Thymus (tissue), 14 donors: Measurements from ENCODE around the gene ZNF284. TPM values are rescaled to one million over a fixed set of nuclear protein-coding genes. Genes with fewer than 3 reads are reported as not detected.

Experiments
- DNase-seq, 9 donors: peaks; one replicate each; pipeline ENCODE4 v3.0.0-alpha.2; 2013; ENCODE audit warnings: low spot score in 9 of 9, low read depth in 6 of 9, missing footprints in 1 of 9
- H3K27ac ChIP-seq, 2 donors: one replicate each; pipeline ENCODE4 v1.5.1; 2013; ENCODE audit warnings: control low read depth in 1 of 2, low read depth in 1 of 2, low read length in 1 of 2, mild to moderate bottlenecking in 1 of 2, moderate library complexity in 1 of 2
- H3K27me3 ChIP-seq, 2 donors: one replicate each; pipeline ENCODE4 v1.5.1; 2013; ENCODE audit warnings: low read length in 1 of 2; ENCODE audit not compliant: control insufficient read depth in 2 of 2, insufficient read depth in 1 of 2
- H3K36me3 ChIP-seq, 2 donors: one replicate each; pipeline ENCODE4 v1.5.1; 2013; ENCODE audit warnings: low read length in 1 of 2, mild to moderate bottlenecking in 1 of 2, moderate library complexity in 1 of 2; ENCODE audit not compliant: control insufficient read depth in 2 of 2, insufficient read depth in 2 of 2
- H3K4me1 ChIP-seq, 2 donors: one replicate each; pipeline ENCODE4 v1.5.1; 2013; ENCODE audit warnings: low read length in 2 of 2; ENCODE audit not compliant: control insufficient read depth in 2 of 2, insufficient read depth in 2 of 2
- H3K4me3 ChIP-seq, 2 donors: one replicate each; pipeline ENCODE4 v1.5.1; 2013; ENCODE audit warnings: low read length in 2 of 2, control low read depth in 1 of 2, mild to moderate bottlenecking in 1 of 2
- H3K9me3 ChIP-seq, 2 donors: one replicate each; pipeline ENCODE4 v1.5.1; 2013; ENCODE audit warnings: low read length in 1 of 2, mild to moderate bottlenecking in 1 of 2; ENCODE audit not compliant: control insufficient read depth in 2 of 2, insufficient read depth in 1 of 2
- WGBS: extraction: QIAGEN DNeasy Blood & Tissue Kit; methylation state at CpG from one replicate; pipeline ENCODE4 v1.1.7; 2013; 5-methylcytosine and 5-hydroxymethylcytosine counted together
- long read RNA-seq, 10 donors: transcript quantifications; one replicate each; lab custom pipeline, GENCODE V29; 2026
- polyA plus RNA-seq: library from polyadenylated mRNA; stranded (reverse); fragments of 200-250 nt; gene quantifications from one replicate; pipeline ENCODE4 v1.2.3, GENCODE V29; 2013
- total RNA-seq: library from RNA; stranded (reverse); fragments of 120-200 nt; gene quantifications from one replicate; pipeline ENCODE4 v1.2.4, GENCODE V29; 2013
- donor health status: healthy.

The ZNF284 gene
- 2.4 TPM for total RNA-seq
- 1.9 TPM for polyA plus RNA-seq
- long read RNA-seq, donor 1, full-length matches to known transcripts, result 1 of 1 reads
- long read RNA-seq, donor 1, partial matches to known transcripts, result 0 of 1 reads
- long read RNA-seq, donor 1, other reads (novel, unspliced or antisense), result 0 of 1 reads
- long read RNA-seq, donor 2, full-length matches to known transcripts, result 1 of 1 reads
- long read RNA-seq, donor 2, partial matches to known transcripts, result 0 of 1 reads
- long read RNA-seq, donor 2, other reads (novel, unspliced or antisense), result 0 of 1 reads
- long read RNA-seq, donor 3, result 0 reads
- long read RNA-seq, donor 4, result 0 reads
- long read RNA-seq, donor 5, result 0 reads
- long read RNA-seq, donor 6, result 0 reads
- long read RNA-seq, donor 7, full-length matches to known transcripts, result 1 of 1 reads
- long read RNA-seq, donor 7, partial matches to known transcripts, result 0 of 1 reads
- long read RNA-seq, donor 7, other reads (novel, unspliced or antisense), result 0 of 1 reads
- long read RNA-seq, donor 8, result 0 reads
- long read RNA-seq, donor 9, full-length matches to known transcripts, result 1 of 1 reads
- long read RNA-seq, donor 9, partial matches to known transcripts, result 0 of 1 reads
- long read RNA-seq, donor 9, other reads (novel, unspliced or antisense), result 0 of 1 reads
- long read RNA-seq, donor 10, result 0 reads

DNA sequence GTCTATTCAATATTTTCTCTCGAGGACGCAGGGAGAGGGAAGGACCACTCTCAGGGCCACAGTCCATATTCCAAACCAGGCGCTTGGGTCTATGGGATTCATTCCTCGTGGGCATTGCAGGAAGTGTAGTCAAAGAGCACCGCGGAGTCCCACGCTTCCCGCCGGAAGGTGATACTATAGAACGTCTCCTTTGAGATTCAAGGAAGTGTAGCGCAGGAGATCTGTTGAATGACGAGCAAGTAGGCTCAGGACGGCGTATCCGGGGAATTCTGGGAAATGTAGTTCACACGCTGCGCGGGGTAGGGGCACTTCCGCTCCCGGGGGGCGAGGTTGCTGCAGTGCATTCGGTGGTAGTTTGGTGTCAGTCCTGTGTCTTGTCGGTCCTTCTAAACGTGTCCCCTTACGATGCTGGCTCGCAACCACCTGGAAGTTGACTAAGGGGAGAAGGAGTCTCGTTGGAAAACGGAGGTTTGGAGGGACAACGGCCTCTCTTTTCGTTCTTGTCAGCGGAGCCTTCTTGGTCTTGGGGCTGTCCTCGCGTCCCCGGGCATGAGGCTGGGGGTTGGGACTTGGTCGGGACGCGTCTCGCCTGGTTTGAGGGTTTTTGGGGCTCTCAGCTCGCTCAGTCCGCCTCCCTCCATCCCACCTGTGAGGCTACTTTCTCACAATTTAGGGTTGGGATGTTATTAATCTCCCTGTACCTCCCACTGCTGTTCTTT lies at the start of gene ZNF284:
Gene ZNF284, plus strand, starts transcription at position 336 of the 719 bp plus-strand sequence. CDS start 4,231 bp downstream, outside the sequence.
- peak; percentile 86 to 97 (median 92) for DNase-seq
- Histone ChIP-seq H3K9me3 (peaks cover 0 to 3% of the 10 kb centered on the region in 2 donors), H3K36me3 (peaks cover 0 to under 1% of the 10 kb centered on the region in 2 donors), H3K4me3 (peak within 1 kb of the TSS; percentile 75 to 80), H3K4me1 (peaks cover 14 to 17% of the 10 kb centered on the region in 2 donors), H3K27me3 (no peaks in the 10 kb centered on the region), H3K27ac (peak within 1 kb of the TSS; percentile 23 to 46)
- 1% methylated on average over 40 of the region's 40 CpGs for WGBS

DNA sequence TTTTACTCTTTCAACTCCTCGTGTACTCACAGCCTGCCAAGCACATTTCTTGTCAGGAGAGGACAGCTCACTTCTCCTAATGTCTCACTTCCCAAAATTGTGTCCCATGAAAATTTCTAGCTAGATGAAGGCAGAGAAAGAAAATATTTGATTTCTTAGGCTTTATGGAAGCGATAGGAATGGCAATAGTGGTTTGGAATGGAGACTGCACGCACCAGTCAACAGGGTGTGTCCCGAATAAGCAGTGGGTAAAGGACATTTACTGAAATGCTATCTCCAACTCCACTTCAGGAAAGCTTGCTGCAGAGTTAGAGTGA lies 47.1 kb upstream of the ZNF284 start:
- Histone ChIP-seq H3K4me1 (peaks cover 6 to 8% of the 10 kb centered on the region in 2 donors), H3K9me3 (peaks cover 3 to 5% of the 10 kb centered on the region in 2 donors), H3K4me3 (peak overlapping the region; percentile 70 to 77), H3K36me3 (peaks cover 12 to 26% of the 10 kb centered on the region in 2 donors), H3K27me3 (no peaks in the 10 kb centered on the region), H3K27ac (no peak overlapping the region)
- peak in 1 of 9 donors; percentile 10 for DNase-seq
- WGBS, result 51% methylated on average over 4 of the region's 4 CpGs

GRCh38 chr19:44025217-44025936 lies 46.6 kb upstream of the ZNF284 start, which contains the start of gene ZNF222:
ZNF222 (plus strand) TSS chr19:44025379; CDS start chr19:44025437, 58 bp downstream.
- Histone ChIP-seq H3K27ac (peak within 1 kb of the TSS in 1 of 2 donors; percentile 50), H3K36me3 (peaks cover 12 to 26% of the 10 kb centered on the region in 2 donors), H3K9me3 (peaks cover 3 to 5% of the 10 kb centered on the region in 2 donors), H3K4me1 (peaks cover 6 to 8% of the 10 kb centered on the region in 2 donors), H3K4me3 (peak within 1 kb of the TSS; percentile 70 to 77), H3K27me3 (no peaks in the 10 kb centered on the region)
- DNase-seq, result peak; percentile 64 to 92 (median 81)
- WGBS, result 5% methylated on average over 37 of the region's 37 CpGs

- Histone ChIP-seq H3K4me3 (no peak overlapping the region), H3K9me3 (peaks cover 7 to 12% of the 10 kb centered on the region in 2 donors), H3K4me1 (peaks cover 6 to 8% of the 10 kb centered on the region in 2 donors), H3K27ac (no peak overlapping the region), H3K36me3 (peaks cover 15 to 33% of the 10 kb centered on the region in 2 donors), H3K27me3 (no peaks in the 10 kb centered on the region)
- 99% methylated on average over 6 of the region's 6 CpGs for WGBS
- DNase-seq, result no peak
These were observed 45.3 kb upstream of the ZNF284 start for GRCh38 chr19:44026622-44027021.

- H3K27me3 ChIP-seq, result no peaks in the 10 kb centered on the region
- peaks cover 23 to 39% of the 10 kb centered on the region in 2 donors for H3K36me3 ChIP-seq
- no peak overlapping the region for H3K27ac ChIP-seq
- H3K4me3 ChIP-seq, result no peak overlapping the region
- no peak for DNase-seq
- WGBS, result 92% methylated on average over 1 of the region's 1 CpG
- H3K4me1 ChIP-seq, result no peaks in the 10 kb centered on the region
- peaks cover 21 to 23% of the 10 kb centered on the region in 2 donors for H3K9me3 ChIP-seq
These were observed 39.9 kb upstream of the ZNF284 start for GRCh38 chr19:44032001-44032610.

DNA sequence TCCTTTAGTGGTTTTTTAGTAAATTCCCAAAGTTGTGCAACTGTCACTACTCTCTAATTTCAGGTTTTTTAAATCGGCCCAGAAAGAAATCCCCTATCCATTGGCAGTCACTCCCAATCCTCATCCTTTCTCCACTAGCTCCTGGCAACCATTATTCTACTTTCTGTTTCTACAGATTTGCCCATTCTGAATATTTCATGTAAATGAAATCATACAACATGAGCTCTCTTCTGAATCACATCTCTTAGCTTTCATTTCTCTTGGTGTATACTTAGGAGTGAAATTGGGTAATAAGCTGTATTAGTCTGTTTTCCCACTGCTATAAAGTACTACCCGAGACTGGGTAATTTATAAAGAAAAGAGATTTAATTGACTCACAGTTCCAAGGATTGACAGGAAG lies 29.8 kb upstream of the ZNF284 start:
- no peak for DNase-seq
- no peaks in the 10 kb centered on the region for H3K4me1 ChIP-seq
- no peaks in the 10 kb centered on the region for H3K36me3 ChIP-seq
- no peak overlapping the region for H3K27ac ChIP-seq
- H3K4me3 ChIP-seq, result no peak overlapping the region
- WGBS, result 91% methylated on average over 2 of the region's 2 CpGs
- H3K27me3 ChIP-seq, result no peaks in the 10 kb centered on the region
- no peaks in the 10 kb centered on the region for H3K9me3 ChIP-seq

DNA sequence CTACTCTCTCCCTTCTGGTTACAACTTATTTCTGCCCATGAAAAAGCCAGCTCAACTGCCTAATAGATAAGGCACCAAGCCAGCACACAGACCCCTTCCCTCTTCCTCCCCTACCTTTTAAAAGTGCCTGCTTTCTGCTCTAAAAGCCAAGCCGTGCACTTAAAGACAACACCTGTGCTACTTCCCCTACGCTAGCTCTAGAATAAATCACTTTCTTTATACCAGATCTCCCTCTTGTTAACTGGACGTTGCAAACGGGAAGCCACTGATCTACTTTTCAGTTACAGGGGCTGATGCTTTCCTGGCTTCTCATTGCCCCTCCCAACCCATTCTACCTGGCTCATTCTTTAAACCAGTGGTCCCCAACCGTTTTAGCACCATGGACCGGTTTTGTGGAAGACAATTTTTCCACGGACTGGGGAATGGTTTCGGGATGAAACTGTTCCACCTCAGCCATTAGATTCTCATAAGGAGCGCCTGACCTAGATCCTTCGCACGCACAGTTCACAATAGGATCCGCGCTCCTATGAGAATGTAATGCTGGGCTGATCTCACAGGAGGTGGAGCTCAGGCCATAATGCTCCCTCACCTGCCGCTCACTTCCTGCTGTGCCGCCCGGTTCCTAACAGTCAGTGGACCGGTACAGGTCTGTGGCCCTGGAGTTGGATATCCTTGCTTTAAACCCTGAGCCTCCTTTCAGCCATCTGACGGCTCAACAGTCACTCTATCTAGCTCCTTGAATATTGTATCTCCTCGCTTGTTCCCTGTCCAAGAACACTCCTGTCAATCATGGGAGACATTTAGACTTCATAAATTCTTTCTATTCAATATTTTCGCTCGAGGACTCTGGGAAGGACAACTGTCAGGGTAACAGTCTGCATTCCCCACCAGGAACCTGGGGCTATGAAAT lies 21.0 kb upstream of the ZNF284 start:
- peak in 4 of 9 donors; percentile 6 to 17 (median 10) for DNase-seq

More for the DNA sequence above, 21.0 kb upstream of the ZNF284 start:
- H3K27me3 ChIP-seq, result peaks cover 0 to 2% of the 10 kb centered on the region in 2 donors
- H3K9me3 ChIP-seq, result peaks cover 0 to 2% of the 10 kb centered on the region in 2 donors
- WGBS, result 9% methylated on average over 21 of the region's 21 CpGs
- H3K36me3 ChIP-seq, result peaks cover 0 to 4% of the 10 kb centered on the region in 2 donors
- peaks cover 0 to 6% of the 10 kb centered on the region in 2 donors for H3K4me1 ChIP-seq
- H3K27ac ChIP-seq, result peak overlapping the region in 1 of 2 donors; percentile 38
- H3K4me3 ChIP-seq, result peak overlapping the region; percentile 53 to 58
